ENCODE measurements around the gene SLC7A5.
"Not testable (repeated sequence)": the region's sequence is repeated elsewhere in the genome, so short reads cannot be mapped to it uniquely, and the experiment has no call there.

The SLC7A5 gene

DNA sequence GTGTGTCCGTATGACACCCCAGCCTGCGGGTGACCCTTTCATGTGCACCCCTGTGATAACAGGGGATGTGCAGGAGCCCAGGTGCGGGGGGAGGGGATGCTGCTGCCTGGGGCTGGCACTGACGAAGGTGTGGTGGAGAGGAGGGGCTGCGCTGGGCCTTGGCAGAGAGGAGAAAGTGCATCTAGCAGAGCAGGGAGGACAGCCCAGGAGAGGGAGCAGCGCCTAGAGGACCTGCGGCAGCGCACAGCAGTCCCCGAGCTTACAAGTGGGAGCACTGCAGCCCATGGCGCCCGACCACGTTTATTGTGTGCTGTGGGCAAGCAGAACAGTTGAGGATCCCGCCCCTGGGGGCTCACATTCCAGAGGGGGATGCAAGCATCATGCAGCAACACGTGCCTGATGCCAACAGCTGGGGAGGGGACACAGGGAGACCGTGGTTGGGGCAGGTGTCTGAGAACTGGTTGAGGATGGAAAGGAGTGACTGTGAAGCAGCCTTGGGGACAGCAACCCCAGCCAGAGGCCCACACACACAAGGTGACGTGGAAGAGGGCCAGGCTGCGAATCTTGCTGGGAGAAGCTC, 10.9 kb upstream of the SLC7A5 start:
- Mint-ChIP-seq H3K9me3 (peaks cover 7% of the 10 kb centered on the region), H3K36me3 (no peaks in the 10 kb centered on the region), H3K4me1 (peaks cover 10% of the 10 kb centered on the region), H3K4me3 (no peak overlapping the region), H3K27ac (no peak overlapping the region), H3K27me3 (peaks cover 47% of the 10 kb centered on the region)
- CTCF ChIA-PET: interaction anchor here (1.1 kb wide), 1 partner anchor 15 kb away, joined by 3 read pairs; no protein-coding TSS in a partner anchor
- no peak for DNase-seq

DNA sequence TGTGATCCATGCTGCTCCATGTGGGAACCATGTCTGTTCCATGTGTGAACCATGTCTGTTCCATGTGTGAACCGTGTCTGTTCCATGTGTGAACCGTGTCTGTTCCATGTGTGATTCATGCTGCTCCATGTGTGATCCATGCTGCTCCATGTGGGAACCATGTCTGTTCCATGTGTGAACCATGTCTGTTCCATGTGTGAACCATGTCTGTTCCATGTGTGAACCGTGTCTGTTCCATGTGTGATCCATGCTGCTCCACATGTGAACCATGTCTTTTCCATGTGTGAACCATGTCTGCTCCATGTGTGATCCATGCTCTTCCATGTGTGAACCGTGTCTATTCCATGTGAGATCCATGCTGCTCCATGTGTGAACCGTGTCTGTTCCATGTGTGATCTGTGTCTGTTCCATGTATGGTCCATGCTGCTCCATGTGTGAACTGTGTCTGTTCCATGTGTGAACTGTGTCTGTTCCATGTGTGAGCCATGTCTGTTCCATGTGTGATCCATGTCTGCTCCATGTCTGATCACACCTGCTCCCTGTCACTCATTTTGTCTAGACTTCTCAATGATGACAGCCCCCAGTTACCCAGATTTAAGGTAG, 10.2 kb upstream of the SLC7A5 start:
- DNase-seq, H3K36me3 Mint-ChIP-seq, H3K27ac Mint-ChIP-seq, H3K4me3 Mint-ChIP-seq, H3K9me3 Mint-ChIP-seq: not testable (repeated sequence)
- CTCF ChIA-PET: interaction anchor here (1.1 kb wide), 1 partner anchor 16 kb away, joined by 3 read pairs; no protein-coding TSS in a partner anchor
- Mint-ChIP-seq H3K27me3 (peaks cover 47% of the 10 kb centered on the region), H3K4me1 (peaks cover 17% of the 10 kb centered on the region)

DNA sequence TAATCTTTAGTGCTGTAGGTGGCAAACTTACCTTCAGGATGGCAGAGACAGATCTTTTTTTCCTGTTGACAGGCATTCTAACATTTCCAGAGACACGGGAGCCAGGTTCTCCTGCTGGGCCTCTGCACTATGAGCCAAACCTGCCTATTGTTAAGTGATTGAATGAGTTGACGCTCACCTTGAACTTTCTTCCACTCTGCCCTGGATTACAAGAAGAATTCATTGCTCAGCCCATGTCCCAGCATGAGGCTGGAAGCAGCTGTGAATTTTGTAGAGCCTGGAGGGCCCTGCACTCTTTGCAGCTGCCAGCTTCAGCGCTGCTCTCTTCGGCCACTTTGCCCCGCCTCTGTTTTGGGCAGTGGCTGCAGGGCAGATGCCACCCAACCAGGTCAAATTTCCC, 9.4 kb upstream of the SLC7A5 start:
- Mint-ChIP-seq H3K4me1 (peaks cover 19% of the 10 kb centered on the region), H3K27ac (no peak overlapping the region), H3K36me3 (no peaks in the 10 kb centered on the region), H3K4me3 (no peak overlapping the region), H3K27me3 (peaks cover 43% of the 10 kb centered on the region), H3K9me3 (peaks cover 7% of the 10 kb centered on the region)
- no peak for DNase-seq
- CTCF ChIA-PET: interaction anchor here (1.3 to 1.5 kb wide), 2 partner anchors 15 to 29 kb away, joined by 3 to 5 read pairs; no protein-coding TSS in a partner anchor

DNA sequence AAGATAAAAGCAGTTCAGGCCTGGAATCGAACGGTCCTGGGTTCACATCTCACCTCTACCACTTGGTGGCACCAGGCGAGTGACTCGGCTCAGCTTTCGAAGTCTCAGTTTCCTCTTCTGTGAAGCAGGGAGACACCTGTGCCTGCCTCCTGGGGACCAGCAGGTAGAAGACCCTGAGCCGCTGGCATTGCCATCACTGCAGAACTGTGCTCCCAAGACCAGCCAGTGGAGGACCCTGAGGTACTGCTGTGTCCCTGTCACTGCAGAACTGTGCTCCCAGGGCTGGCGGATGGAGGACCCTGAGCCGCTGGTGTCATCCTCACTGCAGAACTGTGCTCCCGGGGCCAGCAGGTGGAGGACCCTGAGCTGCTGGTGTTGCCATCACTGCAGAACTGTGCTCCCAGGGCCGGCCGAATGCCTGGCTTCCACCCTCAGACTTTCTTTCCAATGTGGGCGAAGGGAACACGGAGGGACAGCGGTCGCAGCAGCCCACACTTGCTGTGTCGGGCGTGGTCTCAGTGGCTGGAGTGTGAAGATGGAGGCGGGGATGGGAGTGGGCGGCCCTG, 8.7 kb upstream of the SLC7A5 start:
- Mint-ChIP-seq H3K36me3 (no peaks in the 10 kb centered on the region), H3K27ac (no peak overlapping the region), H3K27me3 (peaks cover 42% of the 10 kb centered on the region), H3K9me3 (peaks cover 7% of the 10 kb centered on the region), H3K4me1 (peaks cover 25% of the 10 kb centered on the region), H3K4me3 (no peak overlapping the region)
- DNase-seq: peak; percentile 62
- CTCF ChIA-PET: interaction anchor here (1.3 to 1.5 kb wide), 2 partner anchors 15 to 29 kb away, joined by 3 to 5 read pairs; no protein-coding TSS in a partner anchor

DNA sequence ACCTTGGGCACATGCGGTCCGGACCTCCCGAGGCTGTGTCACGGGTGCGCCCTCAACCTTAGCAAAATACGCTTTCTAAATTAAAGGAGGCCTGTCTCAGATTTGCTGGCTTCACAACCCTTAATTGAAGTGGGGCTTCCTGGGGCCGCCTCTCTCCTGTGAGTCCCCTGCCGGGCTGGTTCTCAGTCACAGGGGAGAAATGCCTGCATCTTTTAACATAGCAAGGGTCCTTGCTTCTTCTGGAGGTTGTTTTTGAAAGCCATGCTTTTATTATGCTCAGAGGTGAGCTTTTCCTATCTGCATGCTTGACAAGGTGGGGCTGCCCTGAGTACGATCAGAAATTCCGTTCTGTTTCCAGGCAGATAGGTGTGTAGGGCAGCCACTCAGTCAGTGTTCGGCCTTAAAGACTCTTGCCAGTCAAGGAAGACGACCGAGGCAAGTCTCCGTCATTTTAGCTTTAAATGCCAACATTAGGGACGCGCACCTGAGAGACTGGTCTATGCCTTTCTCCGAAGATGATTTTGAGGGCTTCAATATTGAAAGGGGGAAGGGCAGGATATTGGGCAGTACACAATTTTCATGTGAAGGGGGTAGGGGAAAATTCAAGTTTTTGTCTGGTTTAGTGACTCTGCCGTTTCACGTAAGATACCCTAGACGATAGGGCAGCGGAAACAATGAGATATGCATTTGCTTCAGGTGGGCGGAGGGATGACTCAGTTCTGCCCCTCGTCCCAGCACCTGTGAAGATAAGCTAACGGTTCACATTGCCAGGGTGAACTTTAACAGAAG, 5.5 kb upstream of the SLC7A5 start:
- Mint-ChIP-seq H3K36me3 (no peaks in the 10 kb centered on the region), H3K27ac (peak overlapping the region; percentile 65), H3K27me3 (peaks cover 10% of the 10 kb centered on the region), H3K4me1 (peaks cover 53% of the 10 kb centered on the region), H3K9me3 (peaks cover 7% of the 10 kb centered on the region), H3K4me3 (no peak overlapping the region)
- CTCF ChIA-PET: interaction anchor here (1.0 to 14.6 kb wide), 10 partner anchors 9 to 106 kb away, joined by 3 to 254 read pairs (median 6); no protein-coding TSS in a partner anchor
- peak; percentile 56 for DNase-seq

DNA sequence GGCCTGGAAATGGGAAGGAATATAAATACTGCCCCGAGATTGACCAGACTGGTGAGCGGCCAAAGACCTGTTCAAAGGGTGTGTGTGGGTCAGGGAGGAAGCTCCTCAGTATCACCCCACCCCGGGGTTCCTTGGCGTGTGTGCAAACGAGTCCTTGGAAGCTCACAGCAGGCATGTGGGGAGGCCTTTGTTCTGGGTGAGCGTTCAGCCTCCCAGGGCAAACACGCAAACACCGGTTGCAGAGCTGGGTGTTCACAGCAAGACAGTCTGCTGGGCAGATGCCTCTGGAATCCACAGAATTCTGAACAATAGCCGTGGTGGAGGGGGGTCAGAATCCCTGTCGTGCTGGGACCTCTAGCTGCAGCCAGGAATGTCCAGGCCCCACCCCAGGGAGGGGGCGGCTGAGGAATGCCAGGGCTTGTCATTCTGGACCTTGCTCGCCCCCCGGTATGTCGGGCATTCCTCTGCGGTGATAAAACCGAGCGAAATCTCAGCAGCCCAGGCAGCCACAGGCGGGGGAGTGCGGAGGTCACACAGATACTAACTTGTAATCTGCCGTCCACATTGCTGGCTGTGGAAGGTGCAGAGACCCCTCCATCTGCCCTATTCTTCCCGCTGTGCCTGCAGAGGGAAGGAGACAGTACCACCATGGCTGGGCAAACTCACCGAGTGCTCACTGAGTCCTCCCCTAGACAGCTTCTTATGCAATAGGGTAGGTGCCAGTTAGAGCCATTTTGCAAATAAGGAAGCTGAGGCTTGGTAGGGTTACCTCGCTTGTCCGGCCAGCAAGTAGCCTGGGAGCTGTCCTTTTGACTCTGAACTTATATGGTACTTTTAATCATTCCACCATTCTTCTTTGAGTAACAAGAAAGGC, 1.3 kb upstream of the SLC7A5 start:
- Mint-ChIP-seq H3K4me3 (peak overlapping the region; percentile 48), H3K27ac (peak overlapping the region; percentile 77), H3K36me3 (peaks cover 18% of the 10 kb centered on the region), H3K4me1 (peaks cover 77% of the 10 kb centered on the region)
- not testable (repeated sequence) for H3K27me3 Mint-ChIP-seq, H3K9me3 Mint-ChIP-seq, DNase-seq
- CTCF ChIA-PET: interaction anchor here (0.7 to 14.6 kb wide), 17 partner anchors 12 to 246 kb away, joined by 3 to 254 read pairs (median 5); no protein-coding TSS in a partner anchor

DNA sequence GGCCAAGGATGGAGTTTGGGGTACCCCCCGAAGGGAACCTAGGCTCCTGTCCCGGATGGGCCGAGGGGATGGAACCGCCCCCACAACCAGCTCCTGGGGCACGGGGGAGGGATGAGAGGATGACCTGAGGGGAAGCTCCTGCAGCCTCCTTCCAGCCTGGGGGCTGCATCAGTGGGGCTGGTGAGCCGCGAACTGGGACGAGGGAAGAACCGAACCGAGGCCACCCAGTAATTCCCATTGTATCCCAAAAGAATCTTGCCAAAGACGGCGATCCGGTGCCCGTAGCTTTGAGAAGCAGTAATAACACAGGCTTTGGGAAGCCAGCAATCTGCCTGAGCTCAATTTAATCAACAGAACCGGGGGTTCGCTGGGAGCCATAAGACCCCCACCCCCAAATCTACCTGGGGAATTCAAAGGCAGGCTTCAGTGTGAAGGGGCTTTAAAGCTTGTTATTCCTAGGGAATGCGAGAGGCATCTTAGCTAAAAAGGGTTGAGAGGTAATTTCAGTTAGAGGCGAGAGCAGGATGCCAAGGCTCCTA, 641 bp upstream of the SLC7A5 start:
- CTCF ChIA-PET: interaction anchor here (0.8 to 14.6 kb wide), 4 partner anchors 21 to 100 kb away, joined by 3 to 254 read pairs (median 136); no protein-coding TSS in a partner anchor
- DNase-seq, H3K9me3 Mint-ChIP-seq, H3K27me3 Mint-ChIP-seq: not testable (repeated sequence)
- Mint-ChIP-seq H3K36me3 (peaks cover 22% of the 10 kb centered on the region), H3K27ac (peak overlapping the region; percentile 77), H3K4me3 (peak overlapping the region; percentile 60), H3K4me1 (peaks cover 76% of the 10 kb centered on the region)

DNA sequence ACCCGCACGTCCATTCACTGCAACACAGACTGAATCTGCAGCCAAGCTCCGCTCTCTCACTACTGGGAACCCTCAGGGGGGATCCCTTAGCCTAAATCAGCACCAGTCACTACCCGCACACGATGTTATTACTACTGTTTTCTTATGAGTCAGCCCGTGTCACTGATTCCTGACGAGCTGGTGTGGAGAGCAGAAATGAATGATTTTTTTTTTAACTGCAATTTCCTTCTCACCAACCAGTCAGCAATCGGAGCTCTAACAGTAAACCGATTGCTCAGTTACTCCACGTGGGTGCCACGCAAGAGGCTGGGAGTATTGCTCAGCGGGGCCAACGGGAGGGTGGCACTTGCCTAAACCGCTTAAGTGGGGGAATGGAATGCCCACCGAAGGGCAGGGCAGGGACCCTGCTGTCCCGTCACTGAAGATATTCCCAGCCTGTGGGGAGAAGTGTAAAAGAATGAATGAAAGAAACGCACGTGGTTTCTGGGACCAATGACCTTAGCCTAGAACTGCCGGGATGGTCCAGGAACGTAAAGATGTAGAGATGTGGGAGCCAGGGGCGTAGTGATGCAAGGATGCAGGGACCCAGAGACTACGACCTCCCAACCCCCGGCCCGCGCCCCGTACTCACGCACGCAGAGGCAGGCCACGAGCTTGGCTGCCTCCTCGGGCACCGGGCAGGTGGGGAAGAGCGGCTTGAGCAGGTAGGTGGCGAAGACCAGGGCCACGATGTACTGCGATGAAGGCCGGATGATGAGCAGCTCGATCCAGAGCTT, 865 bp downstream of the SLC7A5 start:
- DNase-seq: peak; percentile 80
- H3K4me1 Mint-ChIP-seq: peaks cover 79% of the 10 kb centered on the region

DNA sequence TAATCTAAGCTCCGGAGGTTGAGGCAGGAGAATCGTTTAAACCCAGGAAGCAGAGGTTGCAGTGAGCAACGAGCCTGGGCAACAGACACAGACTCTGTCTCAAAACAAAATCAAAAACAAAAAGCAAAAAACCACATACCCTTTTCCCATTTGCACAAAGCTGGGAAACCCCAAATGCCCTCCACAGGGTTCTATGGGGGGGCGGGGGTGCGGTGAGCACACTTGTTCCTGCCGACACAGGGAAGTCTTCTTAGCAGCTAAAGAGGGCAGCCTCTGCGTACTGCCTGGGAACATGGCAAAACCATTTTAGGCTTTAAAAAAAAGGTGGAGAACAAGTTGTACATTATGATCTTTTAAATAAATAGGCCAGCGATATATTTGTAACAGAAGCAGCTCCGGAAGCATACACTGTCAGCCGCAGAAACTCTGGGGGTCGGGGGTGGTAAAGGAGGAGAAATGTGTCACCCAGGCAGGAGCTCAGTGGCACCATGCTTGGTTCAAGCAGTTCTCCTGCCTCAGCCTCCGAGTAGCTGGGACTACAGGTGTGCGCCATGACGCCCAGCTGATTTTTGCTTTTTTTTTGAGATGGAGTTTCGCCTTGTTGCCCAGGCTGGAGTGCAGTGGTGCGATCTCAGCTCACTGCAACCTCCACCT, 3.3 kb downstream of the SLC7A5 start:
- not testable (repeated sequence) for H3K9me3 Mint-ChIP-seq, H3K27me3 Mint-ChIP-seq
- DNase-seq: peak; percentile 67
- Mint-ChIP-seq H3K27ac (peak overlapping the region; percentile 99), H3K36me3 (peaks cover 37% of the 10 kb centered on the region), H3K4me3 (peak overlapping the region; percentile 99), H3K4me1 (peaks cover 69% of the 10 kb centered on the region)
- CTCF ChIA-PET: interaction anchor here (0.6 to 14.6 kb wide), 8 partner anchors 9 to 86 kb away, joined by 3 to 254 read pairs (median 3); no protein-coding TSS in a partner anchor

More for the DNA sequence above, 865 bp downstream of the SLC7A5 start:
- CTCF ChIA-PET: interaction anchor here (13.0 to 14.6 kb wide), 2 partner anchors 19 to 88 kb away, joined by 253 to 254 read pairs; no protein-coding TSS in a partner anchor
- H3K9me3 Mint-ChIP-seq, H3K27me3 Mint-ChIP-seq: not testable (repeated sequence)
- peak overlapping the region; percentile 99 for H3K27ac Mint-ChIP-seq
- H3K36me3 Mint-ChIP-seq: peaks cover 30% of the 10 kb centered on the region
- peak overlapping the region; percentile 99 for H3K4me3 Mint-ChIP-seq

DNA sequence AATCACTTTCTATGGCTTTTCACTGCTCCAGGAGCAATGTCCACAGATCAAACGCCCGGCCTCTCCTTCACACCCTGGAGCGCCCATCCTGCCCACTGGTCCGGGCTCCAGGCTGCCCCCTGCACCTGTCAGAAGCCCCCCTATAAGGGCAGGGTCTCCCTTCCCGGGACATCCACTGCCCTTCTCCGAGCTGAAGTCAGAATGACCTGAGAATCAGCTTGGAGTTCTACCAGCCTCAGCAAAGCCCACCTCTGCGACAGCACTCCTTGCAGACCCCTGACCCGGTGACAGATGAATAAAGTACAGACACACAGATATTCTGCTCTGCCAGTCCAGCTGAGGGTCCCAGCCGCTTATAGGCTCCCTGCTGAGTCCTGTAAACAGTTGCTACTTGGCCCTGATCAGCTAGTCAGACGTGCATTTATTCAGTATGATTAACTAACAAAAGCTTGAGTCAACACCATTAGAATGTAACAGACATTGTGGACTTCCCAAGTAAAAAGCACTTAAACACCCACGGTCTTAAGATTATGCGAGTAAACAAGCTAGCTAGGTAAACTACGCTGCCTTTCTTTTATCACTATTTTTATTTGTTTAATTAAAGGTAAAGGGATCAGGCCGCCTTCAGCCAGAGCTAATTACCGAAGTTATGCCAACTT, 4.8 kb downstream of the SLC7A5 start:
- H3K4me1 Mint-ChIP-seq: peaks cover 71% of the 10 kb centered on the region
- no peaks in the 10 kb centered on the region for H3K27me3 Mint-ChIP-seq
- H3K4me3 Mint-ChIP-seq: no peak overlapping the region
- DNase-seq: no peak
- H3K36me3 Mint-ChIP-seq: peaks cover 43% of the 10 kb centered on the region
- CTCF ChIA-PET: interaction anchor here (2.3 to 14.6 kb wide), 3 partner anchors 8 to 84 kb away, joined by 7 to 254 read pairs (median 253); no protein-coding TSS in a partner anchor
- H3K27ac Mint-ChIP-seq: peak overlapping the region; percentile 54
- no peaks in the 10 kb centered on the region for H3K9me3 Mint-ChIP-seq

DNA sequence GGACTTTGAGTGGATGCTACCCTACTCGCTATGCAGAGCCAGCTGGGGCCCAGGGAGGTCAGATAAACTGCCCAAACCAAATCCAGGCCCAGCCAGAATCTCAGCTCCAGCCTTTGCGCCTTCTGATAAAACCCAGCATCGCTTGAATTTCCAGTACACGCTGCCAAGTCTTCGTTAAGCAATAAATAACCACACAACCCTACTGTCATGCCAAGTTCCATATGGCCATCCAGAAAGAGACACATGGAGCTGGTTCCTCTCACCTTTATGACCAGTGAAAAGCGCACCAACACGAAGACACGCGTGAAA, 6.0 kb downstream of the SLC7A5 start:
- H3K36me3 Mint-ChIP-seq: peaks cover 42% of the 10 kb centered on the region
- not testable (repeated sequence) for H3K27ac Mint-ChIP-seq

More for the DNA sequence above, 6.0 kb downstream of the SLC7A5 start:
- peaks cover 77% of the 10 kb centered on the region for H3K4me1 Mint-ChIP-seq
- H3K27me3 Mint-ChIP-seq, H3K4me3 Mint-ChIP-seq, DNase-seq, H3K9me3 Mint-ChIP-seq: not testable (repeated sequence)
- CTCF ChIA-PET: interaction anchor here (14.6 kb wide), 1 partner anchor 14 kb away, joined by 254 read pairs; no protein-coding TSS in a partner anchor

Data from activated naive CD4-positive, alpha-beta T cell treated with anti-CD3 and anti-CD28 coated beads, Interleukin-2, amount 10 ng/mL, durations not matched to agents 7 days and 5 days (primary cell).